Endodermal cell (in vitro differentiated cells): ENCODE measurements around the gene MIS18A. TPM values are rescaled to one million over a fixed set of nuclear protein-coding genes. Genes with fewer than 3 reads are reported as not detected.

ENCODE experiments used
- DNase-seq: peaks from one replicate; pipeline ENCODE4 v3.0.0-alpha.2; 2017
- H3K27ac ChIP-seq: 2 replicates; pipeline ENCODE4 v1.5.1; 2013; ENCODE audit warnings: mild to moderate bottlenecking, low read depth, low read length, moderate library complexity
- H3K27me3 ChIP-seq: 2 replicates; pipeline ENCODE4 v1.6.1; 2013; ENCODE audit warnings: mild to moderate bottlenecking, low read length, moderate library complexity; ENCODE audit not compliant: insufficient read depth, control insufficient read depth, poor library complexity, severe bottlenecking
- H3K36me3 ChIP-seq: 2 replicates; pipeline ENCODE4 v1.7.0; 2013; ENCODE audit warnings: mild to moderate bottlenecking, low read length, moderate library complexity; ENCODE audit not compliant: control insufficient read depth, insufficient read depth
- H3K4me1 ChIP-seq: one replicate; pipeline ENCODE4 v1.7.0; 2013; ENCODE audit warnings: low read length; ENCODE audit not compliant: control insufficient read depth, insufficient read depth
- H3K4me3 ChIP-seq: 2 replicates; pipeline ENCODE4 v1.5.1; 2013; ENCODE audit warnings: mild to moderate bottlenecking, low read length, moderate library complexity
- H3K9ac ChIP-seq: 2 replicates; pipeline ENCODE4 v1.6.1; 2013; ENCODE audit warnings: mild to moderate bottlenecking, low read length, moderate library complexity; ENCODE audit not compliant: poor library complexity, severe bottlenecking; ENCODE audit errors: extremely low read depth
- H3K9me3 ChIP-seq: 2 replicates; pipeline ENCODE4 v1.6.1; 2013; ENCODE audit warnings: mild to moderate bottlenecking, low read length, moderate library complexity; ENCODE audit not compliant: control insufficient read depth
- H3K27ac Mint-ChIP-seq: 2 replicates; pipeline ENCODE4 v1.8.0; 2020; ENCODE audit warnings: mixed read lengths
- H3K27me3 Mint-ChIP-seq: 2 replicates; pipeline ENCODE4 v1.8.0; 2021; ENCODE audit warnings: mild to moderate bottlenecking, mixed read lengths; ENCODE audit not compliant: insufficient read depth
- H3K36me3 Mint-ChIP-seq: 2 replicates; pipeline ENCODE4 v1.8.0; 2020; ENCODE audit warnings: low read depth, mixed read lengths
- H3K4me1 Mint-ChIP-seq: 2 replicates; pipeline ENCODE4 v1.8.0; 2020; ENCODE audit warnings: mixed read lengths
- H3K4me3 Mint-ChIP-seq: 2 replicates; pipeline ENCODE4 v1.8.0; 2020; ENCODE audit warnings: mild to moderate bottlenecking, moderate library complexity, mixed read lengths
- H3K9me3 Mint-ChIP-seq: 2 replicates; pipeline ENCODE4 v1.8.0; 2020; ENCODE audit warnings: mild to moderate bottlenecking, mixed read lengths
- CTCF ChIP-seq: fragments of 200-600 bp; sonication (generic); conservative IDR thresholded peaks from 2 replicates; pipeline ENCODE4 v1.5.0; 2021; ENCODE audit warnings: antibody characterized with exemption, mild to moderate bottlenecking
- WGBS, 2 experiments: methylation state at CpG; one replicate each; pipeline versions ENCODE4 v1.1.5 to v1.1.7; 2013; ENCODE audit warnings: missing lambda C conversion rate in 2 of 2, mixed read lengths in 1 of 2; ENCODE audit not compliant: insufficient coverage in 1 of 2, insufficient read length in 1 of 2; 5-methylcytosine and 5-hydroxymethylcytosine counted together
- total RNA-seq, 2 donors: library from RNA; stranded (reverse); fragmentation: NEBNext Ultra II Directional in 1 of 2; extraction: Animal tissue kit (Norgen Biotek cat#: 25700) in 1 of 2; gene quantifications; 2 replicates in 1 of 2; 3 replicates in 1 of 2; pipeline ENCODE4 v1.2.1, GENCODE V29; 2021

MIS18A gene
- total RNA-seq, 2 donors from 2014 or later = 46.4 to 48.3 TPM

- Histone ChIP-seq H3K9me3 (no peaks in the 10 kb centered on the region), H3K4me1 (no peaks in the 10 kb centered on the region), H3K27ac (no peak overlapping the region), H3K9ac (no peak overlapping the region), H3K27me3 (no peaks in the 10 kb centered on the region), H3K36me3 (no peaks in the 10 kb centered on the region), H3K4me3 (no peak overlapping the region)
- H3K4me3 Mint-ChIP-seq = no peak overlapping the region
- no peaks in the 10 kb centered on the region for H3K4me1 Mint-ChIP-seq
- DNase-seq = no peak
- H3K9me3 Mint-ChIP-seq = peaks cover 14% of the 10 kb centered on the region
- TF ChIP-seq CTCF = no peak
- H3K27me3 Mint-ChIP-seq = peaks cover 3% of the 10 kb centered on the region
- H3K27ac Mint-ChIP-seq = no peak overlapping the region
- peaks cover 3% of the 10 kb centered on the region for H3K36me3 Mint-ChIP-seq
- no CpG with 5 or more reads among the region's 1 CpG for WGBS, 2 experiments
Observed at GRCh38 chr21:32226444-32226843, 52.4 kb downstream of the MIS18A start.

Other genes with a start within 250 kb of the MIS18A start
- gene MRAP, start 19.8 kb upstream of the MIS18A start, total RNA-seq = not detected
- 10 to 100 TPM in 1 of 2 donors, 1 to 10 TPM in 1; 9.4 to 14.0 TPM for gene URB1, start 114.0 kb upstream of the MIS18A start, total RNA-seq
- gene EVA1C, start 133.7 kb upstream of the MIS18A start, total RNA-seq = under 1 TPM in 1 of 2 donors, not detected in 1; 0.68 TPM